Mesenchymal stem cell (in vitro differentiated cells and primary cell): ENCODE measurements around the gene CZIB.

Experiments used
- DNase-seq: peaks from one replicate; pipeline ENCODE4 v3.0.0-alpha.2; 2013
- H2AFZ ChIP-seq: one replicate; pipeline ENCODE4 v1.6.1; 2013; ENCODE audit warnings: low read depth, mild to moderate bottlenecking, control low read depth, inconsistent platforms, low read length, moderate library complexity
- H2AK5ac ChIP-seq: 2 replicates; pipeline ENCODE4 v1.6.1; 2013; ENCODE audit warnings: low read length, moderate library complexity, mild to moderate bottlenecking, inconsistent platforms; ENCODE audit not compliant: severe bottlenecking
- H2BK120ac ChIP-seq: one replicate; pipeline ENCODE4 v1.6.1; 2013; ENCODE audit warnings: low read depth, mild to moderate bottlenecking, inconsistent platforms, low read length, moderate library complexity
- H2BK12ac ChIP-seq, 2 experiments: one replicate each; pipeline ENCODE4 v1.6.1; 2013; ENCODE audit warnings: inconsistent platforms in 2 of 2, low read length in 2 of 2, mild to moderate bottlenecking in 2 of 2, moderate library complexity in 2 of 2, control low read depth in 1 of 2
- H2BK15ac ChIP-seq: one replicate; pipeline ENCODE4 v1.6.1; 2013; ENCODE audit warnings: mild to moderate bottlenecking, low read depth, inconsistent platforms; ENCODE audit not compliant: poor library complexity, severe bottlenecking
- H2BK5ac ChIP-seq: 2 replicates; pipeline ENCODE4 v1.6.1; 2013; ENCODE audit warnings: low read depth, mild to moderate bottlenecking, low read length, control low read depth, inconsistent platforms; ENCODE audit not compliant: poor library complexity, severe bottlenecking
- H3K14ac ChIP-seq, 2 experiments: one replicate each; pipeline ENCODE4 v1.6.1; 2013; ENCODE audit warnings: inconsistent platforms in 2 of 2, low read length in 2 of 2, control low read depth in 1 of 2, mild to moderate bottlenecking in 1 of 2, moderate library complexity in 1 of 2
- H3K18ac ChIP-seq, 2 experiments: one replicate each; pipeline ENCODE4 v1.6.1; 2013; ENCODE audit warnings: inconsistent platforms in 2 of 2, low read length in 2 of 2, control low read depth in 1 of 2, low read depth in 1 of 2, mild to moderate bottlenecking in 1 of 2
- H3K23ac ChIP-seq, 2 experiments: one replicate each; pipeline ENCODE4 v1.6.1; 2013; ENCODE audit warnings: inconsistent platforms in 2 of 2, low read length in 2 of 2, mild to moderate bottlenecking in 2 of 2, moderate library complexity in 2 of 2, control low read depth in 1 of 2
- H3K27ac ChIP-seq: 2 replicates; pipeline ENCODE4 v1.5.1; 2013; ENCODE audit warnings: mild to moderate bottlenecking, moderate library complexity, low read length, control low read depth, inconsistent platforms; ENCODE audit not compliant: poor library complexity, severe bottlenecking
- H3K27me3 ChIP-seq, 2 experiments: 2 replicates each; pipeline versions ENCODE4 v1.6.1 to v1.7.0; 2013; ENCODE audit warnings: low read length in 2 of 2, mild to moderate bottlenecking in 2 of 2, moderate library complexity in 2 of 2, control low read depth in 1 of 2, inconsistent platforms in 1 of 2; ENCODE audit not compliant: control insufficient read depth in 1 of 2, insufficient read depth in 1 of 2
- H3K36me3 ChIP-seq, 2 experiments: 2 replicates each; pipeline versions ENCODE4 v1.6.1 to v1.7.0; 2013; ENCODE audit warnings: low read length in 2 of 2, control low read depth in 1 of 2, inconsistent platforms in 1 of 2, low read depth in 1 of 2, mild to moderate bottlenecking in 1 of 2; ENCODE audit not compliant: insufficient read depth in 2 of 2, control insufficient read depth in 1 of 2
- H3K4ac ChIP-seq, 2 experiments: one replicate each; pipeline ENCODE4 v1.6.1; 2013; ENCODE audit warnings: inconsistent platforms in 2 of 2, low read length in 2 of 2, mild to moderate bottlenecking in 2 of 2, moderate library complexity in 2 of 2, control low read depth in 1 of 2, low read depth in 1 of 2
- H3K4me1 ChIP-seq: 2 replicates; pipeline ENCODE4 v1.6.1; 2013; ENCODE audit warnings: low read depth, low read length, control low read depth; ENCODE audit not compliant: control insufficient read depth, insufficient read depth
- H3K4me2 ChIP-seq: 2 replicates; pipeline ENCODE4 v1.6.1; 2013; ENCODE audit warnings: low read length, mild to moderate bottlenecking, inconsistent platforms; ENCODE audit not compliant: poor library complexity, severe bottlenecking
- H3K4me3 ChIP-seq, 2 experiments: 2 replicates each; pipeline versions ENCODE4 v1.5.1 to v1.7.0; 2013; ENCODE audit warnings: low read length in 2 of 2, mild to moderate bottlenecking in 2 of 2, control low read depth in 1 of 2, low read depth in 1 of 2; ENCODE audit not compliant: insufficient read depth in 1 of 2
- H3K79me1 ChIP-seq: replicated peaks from 2 replicates; pipeline ENCODE4 v1.6.1; 2013; ENCODE audit warnings: mild to moderate bottlenecking, control low read depth, low read length, inconsistent platforms; ENCODE audit not compliant: poor library complexity, severe bottlenecking
- H3K9ac ChIP-seq: 2 replicates; pipeline ENCODE4 v1.7.0; 2013; ENCODE audit warnings: mild to moderate bottlenecking, low read length, moderate library complexity
- H3K9me3 ChIP-seq: 2 replicates; pipeline ENCODE4 v1.7.0; 2013; ENCODE audit warnings: mild to moderate bottlenecking, low read length; ENCODE audit not compliant: control insufficient read depth
- H4K8ac ChIP-seq: one replicate; pipeline ENCODE4 v1.6.1; 2013; ENCODE audit warnings: inconsistent platforms, mild to moderate bottlenecking, low read length, moderate library complexity
- H4K91ac ChIP-seq: one replicate; pipeline ENCODE4 v1.6.1; 2013; ENCODE audit warnings: mild to moderate bottlenecking, low read length, inconsistent platforms
- WGBS: methylation state at CpG from one replicate; pipeline ENCODE4 v1.1.7; 2013; ENCODE audit warnings: mixed read lengths; 5-methylcytosine and 5-hydroxymethylcytosine counted together

The CZIB gene

DNA sequence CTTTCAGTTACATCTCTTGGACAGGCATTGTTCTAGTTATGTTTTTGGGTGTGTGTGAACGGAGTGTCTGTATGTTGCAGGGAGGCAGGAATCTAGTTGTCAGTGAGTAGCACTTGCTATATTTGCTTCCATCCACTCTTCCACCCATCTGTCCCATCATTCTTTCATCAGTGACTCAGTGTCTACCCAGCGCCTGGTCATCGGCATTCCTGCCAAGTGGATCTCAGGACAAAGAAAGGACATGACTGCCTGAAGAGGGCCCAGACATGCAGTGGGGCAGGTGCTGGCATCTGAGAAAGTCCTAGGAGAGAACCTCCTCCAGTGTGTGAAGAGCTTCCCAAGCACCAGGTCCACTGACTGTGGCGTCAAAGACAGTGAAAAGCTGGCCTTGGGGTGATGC lies 45.1 kb upstream of the CZIB start:
- H3K27me3 ChIP-seq, result no peaks in the 10 kb centered on the region
- no peak overlapping the region for H2AK5ac ChIP-seq
- H2BK120ac ChIP-seq, result no peak overlapping the region
- H4K91ac ChIP-seq, result no peak overlapping the region
- H3K23ac ChIP-seq, result no peak overlapping the region
- H3K4me3 ChIP-seq, result no peak overlapping the region
- DNase-seq, result no peak
- no peak overlapping the region for H2BK15ac ChIP-seq
- H3K9ac ChIP-seq, result no peak overlapping the region
- no peaks in the 10 kb centered on the region for H3K9me3 ChIP-seq
- H2BK12ac ChIP-seq, result no peak overlapping the region
- H3K4me1 ChIP-seq, result no peaks in the 10 kb centered on the region
- no peak overlapping the region for H2AFZ ChIP-seq
- H3K14ac ChIP-seq, result no peak overlapping the region
- no peak overlapping the region for H3K18ac ChIP-seq
- H3K79me1 ChIP-seq, result no peaks in the 10 kb centered on the region
- 99% methylated on average over 3 of the region's 4 CpGs for WGBS
- H3K4me2 ChIP-seq, result no peak overlapping the region
- no peak overlapping the region for H2BK5ac ChIP-seq
- no peak overlapping the region for H3K27ac ChIP-seq
- H4K8ac ChIP-seq, result no peak overlapping the region
- H3K36me3 ChIP-seq, result peaks cover 33 to 66% of the 10 kb centered on the region in 2 experiments
- H3K4ac ChIP-seq, result no peak overlapping the region

DNA sequence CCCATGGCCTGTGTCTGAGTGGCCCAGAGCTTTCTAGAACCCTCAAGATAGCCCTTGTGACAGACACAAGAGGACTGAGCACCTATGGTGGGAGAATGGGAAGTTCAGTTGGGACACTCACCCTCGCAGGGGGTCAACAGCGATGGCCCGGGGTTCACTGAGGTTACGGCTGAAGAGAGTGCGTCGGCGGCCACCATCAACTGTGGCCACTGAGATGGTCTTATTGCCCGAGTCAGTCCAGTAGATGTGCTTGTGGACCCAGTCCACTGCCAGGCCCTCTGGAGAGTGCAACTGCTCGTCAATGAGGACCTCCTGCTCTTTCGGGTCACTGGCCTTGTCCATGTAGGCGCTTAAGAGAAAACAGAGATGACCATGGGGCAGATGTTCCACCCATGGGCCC lies 43.6 kb upstream of the CZIB start:
- Histone ChIP-seq H3K14ac (no peak overlapping the region), H3K23ac (no peak overlapping the region), H3K18ac (no peak overlapping the region), H3K4me1 (no peaks in the 10 kb centered on the region), H4K8ac (no peak overlapping the region), H2BK12ac (no peak overlapping the region), H3K79me1 (no peaks in the 10 kb centered on the region), H2BK120ac (no peak overlapping the region), H3K4me2 (no peak overlapping the region), H4K91ac (no peak overlapping the region), H2BK15ac (no peak overlapping the region), H3K27me3 (no peaks in the 10 kb centered on the region), H2BK5ac (no peak overlapping the region), H2AFZ (no peak overlapping the region), H3K27ac (no peak overlapping the region), H2AK5ac (no peak overlapping the region), H3K4ac (no peak overlapping the region), H3K9me3 (no peaks in the 10 kb centered on the region), H3K36me3 (peaks cover 32 to 70% of the 10 kb centered on the region in 2 experiments), H3K4me3 (no peak overlapping the region), H3K9ac (no peak overlapping the region)
- DNase-seq, result no peak
- 97% methylated on average over 11 of the region's 11 CpGs for WGBS

DNA sequence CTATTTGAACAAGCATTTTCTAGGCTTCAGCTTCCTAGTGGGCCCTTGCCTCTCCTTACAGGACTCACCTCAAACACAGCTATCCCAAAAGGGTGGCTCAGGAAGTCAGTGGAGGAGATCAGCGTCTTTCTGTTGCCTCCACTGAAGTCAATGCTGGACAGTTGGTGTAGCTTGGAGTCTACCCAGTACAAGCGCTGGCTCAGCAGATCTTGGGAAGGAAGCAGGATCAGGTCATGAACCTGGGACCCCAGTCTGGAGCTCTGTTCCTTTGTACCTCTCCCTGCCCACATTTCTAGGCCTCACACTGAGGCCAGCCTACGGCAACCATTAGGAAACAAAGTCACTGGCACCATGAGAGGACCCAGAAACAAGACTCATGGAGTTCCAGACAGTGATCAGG lies 41.6 kb upstream of the CZIB start:
- Histone ChIP-seq H3K4me2 (no peak overlapping the region), H4K8ac (no peak overlapping the region), H2BK15ac (no peak overlapping the region), H3K4me3 (no peak overlapping the region), H3K18ac (no peak overlapping the region), H3K9ac (no peak overlapping the region), H3K27me3 (no peaks in the 10 kb centered on the region), H2BK120ac (no peak overlapping the region), H3K4ac (no peak overlapping the region), H3K9me3 (no peaks in the 10 kb centered on the region), H3K14ac (no peak overlapping the region), H2BK12ac (no peak overlapping the region), H2AK5ac (no peak overlapping the region), H3K23ac (no peak overlapping the region), H3K79me1 (no peaks in the 10 kb centered on the region), H2BK5ac (no peak overlapping the region), H2AFZ (no peak overlapping the region), H4K91ac (no peak overlapping the region), H3K36me3 (peaks cover 33 to 68% of the 10 kb centered on the region in 2 experiments), H3K27ac (no peak overlapping the region), H3K4me1 (peaks cover 3% of the 10 kb centered on the region)
- 92% methylated on average over 3 of the region's 3 CpGs for WGBS
- no peak for DNase-seq

DNA sequence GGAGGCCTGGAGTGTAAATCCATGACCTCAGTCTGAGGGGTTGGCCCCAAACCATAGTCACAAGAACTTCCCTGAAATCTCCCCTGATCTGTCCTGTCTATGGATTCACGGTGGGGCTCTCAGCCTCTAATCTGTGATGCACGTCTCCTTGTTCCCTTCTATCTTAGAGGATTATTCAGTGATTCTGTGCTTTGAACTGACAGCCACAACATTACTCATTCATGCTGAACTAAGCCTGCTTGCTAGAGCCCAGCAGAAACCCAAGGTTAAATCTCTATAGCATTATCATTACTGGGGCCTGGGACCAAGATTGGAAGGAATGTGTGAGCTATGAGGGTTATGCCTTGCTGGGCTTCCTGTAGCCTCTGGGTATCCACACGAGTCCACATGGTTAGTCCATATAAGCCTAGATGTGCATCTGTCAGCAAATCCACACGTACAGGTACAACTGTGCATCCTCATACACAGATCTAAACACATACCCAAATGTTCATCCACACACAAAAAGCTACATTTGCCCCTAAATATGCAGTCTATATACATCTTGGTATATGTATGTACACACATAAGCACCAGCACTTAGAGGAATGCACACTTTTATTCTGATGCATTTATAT lies 40.3 kb upstream of the CZIB start:
- 99% methylated on average over 4 of the region's 4 CpGs for WGBS
- Histone ChIP-seq H4K8ac (no peak overlapping the region), H3K9me3 (no peaks in the 10 kb centered on the region)

More for the DNA sequence above, 40.3 kb upstream of the CZIB start:
- Histone ChIP-seq H3K27me3 (no peaks in the 10 kb centered on the region), H3K4ac (no peak overlapping the region), H3K27ac (no peak overlapping the region), H2AFZ (no peak overlapping the region), H3K4me2 (no peak overlapping the region), H3K18ac (no peak overlapping the region), H3K9ac (no peak overlapping the region), H2BK5ac (no peak overlapping the region), H2AK5ac (no peak overlapping the region), H3K4me1 (peaks cover 3% of the 10 kb centered on the region), H2BK15ac (no peak overlapping the region), H4K91ac (no peak overlapping the region), H2BK12ac (no peak overlapping the region), H3K23ac (no peak overlapping the region), H3K4me3 (no peak overlapping the region), H2BK120ac (no peak overlapping the region), H3K79me1 (no peaks in the 10 kb centered on the region), H3K14ac (no peak overlapping the region), H3K36me3 (peaks cover 32 to 74% of the 10 kb centered on the region in 2 experiments)
- DNase-seq, result no peak
